Fibroblast of gingiva (primary cell): Measurements from ENCODE around the gene ANKRD7.
"Not testable (repeated sequence)": the region's sequence is repeated elsewhere in the genome, so short reads cannot be mapped to it uniquely, and the experiment has no call there.

Experiments
- DNase-seq: peaks from one replicate; pipeline ENCODE4 v3.0.0-alpha.2; 2011; ENCODE audit warnings: low read depth

ANKRD7 gene

DNA sequence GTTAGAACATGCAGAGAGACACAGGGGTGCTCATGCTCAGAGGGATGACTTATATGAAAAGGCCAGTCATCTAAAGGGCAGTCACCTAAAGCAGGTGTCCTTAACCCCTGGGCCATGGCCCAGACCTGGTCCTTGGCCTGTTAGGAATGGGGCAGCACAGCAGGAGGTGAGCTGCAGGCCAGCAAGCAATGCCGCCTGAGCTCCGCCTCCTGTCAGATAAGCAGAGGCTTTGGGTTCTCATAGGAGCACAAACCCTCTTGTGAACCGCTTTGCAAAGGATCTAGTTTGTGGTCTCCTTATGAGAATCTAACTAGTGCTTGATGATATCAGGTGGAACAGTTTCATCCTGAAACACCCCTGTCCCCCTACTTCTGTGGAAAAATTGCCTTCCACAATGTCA is 14.5 kb downstream of the ANKRD7 start:
- DNase-seq: no peak

DNA sequence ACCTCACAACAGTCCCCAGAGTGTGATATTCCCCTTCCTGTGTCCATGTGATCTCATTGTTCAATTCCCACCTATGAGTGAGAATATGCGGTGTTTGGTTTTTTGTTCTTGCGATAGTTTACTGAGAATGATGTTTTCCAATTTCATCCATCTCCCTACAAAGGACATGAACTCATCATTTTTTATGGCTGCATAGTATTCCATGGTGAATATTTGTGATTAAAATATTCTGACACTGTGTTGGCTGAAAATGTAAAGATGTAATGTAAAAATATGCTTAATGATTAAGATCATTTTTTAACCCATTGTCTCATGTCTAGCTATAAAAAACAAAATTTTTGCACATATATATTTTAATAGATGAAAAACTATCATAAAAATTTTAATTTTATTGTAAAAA is 15.8 kb downstream of the ANKRD7 start:
- DNase-seq: not testable (repeated sequence)

DNA sequence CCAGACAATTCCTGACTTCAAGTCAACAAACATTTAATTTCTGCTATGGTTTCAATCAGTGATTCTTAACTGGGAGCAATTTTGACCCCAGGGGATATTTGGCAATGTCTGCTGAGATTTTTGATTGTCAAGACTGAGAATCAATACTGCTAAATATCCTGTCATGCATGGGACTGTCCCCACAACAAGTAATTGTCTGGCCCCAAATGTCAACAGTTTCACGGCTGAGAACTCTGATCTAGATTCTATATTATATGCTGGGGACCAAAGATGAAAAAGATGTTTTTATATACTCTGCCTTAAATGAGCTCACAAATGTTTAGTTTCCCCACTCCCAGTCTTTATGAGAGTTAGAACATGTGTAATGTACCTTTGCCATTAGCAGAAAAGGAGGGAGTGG is 19.2 kb downstream of the ANKRD7 start:
- no peak for DNase-seq

DNA sequence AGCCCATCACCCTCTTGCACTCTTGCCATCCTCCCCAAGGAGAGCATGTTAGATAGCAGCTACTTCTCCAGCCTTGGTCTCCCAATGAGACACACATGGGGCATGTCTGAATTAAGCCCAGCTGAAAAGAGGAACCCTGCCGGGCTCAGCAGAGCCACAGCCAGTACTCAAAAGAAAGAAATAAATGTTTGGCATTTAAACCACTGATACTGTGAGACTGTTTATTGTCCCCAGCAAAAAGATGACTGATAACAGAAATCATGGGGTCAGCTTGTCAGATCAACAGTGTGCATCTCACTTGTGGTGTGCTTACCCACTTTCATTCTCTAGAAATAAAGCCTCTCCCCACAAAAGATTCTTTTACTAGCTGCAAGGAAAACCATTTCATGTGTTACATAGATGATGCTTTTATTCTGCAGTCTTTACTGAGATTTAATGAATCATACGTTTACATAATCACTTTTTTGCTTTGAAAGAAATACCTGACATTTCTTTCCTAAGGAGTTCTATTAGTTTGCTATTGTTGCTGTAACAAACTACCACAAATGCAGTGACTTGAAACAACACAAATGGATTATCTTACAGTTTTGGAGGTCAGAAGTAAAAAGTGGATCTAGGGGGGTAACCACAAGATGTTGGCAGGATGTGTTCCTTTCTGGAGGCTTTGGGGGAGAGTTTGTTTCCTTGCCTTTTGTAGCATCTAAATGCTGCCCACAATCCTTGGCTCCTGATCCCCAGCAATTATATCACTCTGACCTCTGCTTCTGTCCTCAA is 20.9 kb downstream of the ANKRD7 start:
- peak; percentile 66 for DNase-seq

DNA sequence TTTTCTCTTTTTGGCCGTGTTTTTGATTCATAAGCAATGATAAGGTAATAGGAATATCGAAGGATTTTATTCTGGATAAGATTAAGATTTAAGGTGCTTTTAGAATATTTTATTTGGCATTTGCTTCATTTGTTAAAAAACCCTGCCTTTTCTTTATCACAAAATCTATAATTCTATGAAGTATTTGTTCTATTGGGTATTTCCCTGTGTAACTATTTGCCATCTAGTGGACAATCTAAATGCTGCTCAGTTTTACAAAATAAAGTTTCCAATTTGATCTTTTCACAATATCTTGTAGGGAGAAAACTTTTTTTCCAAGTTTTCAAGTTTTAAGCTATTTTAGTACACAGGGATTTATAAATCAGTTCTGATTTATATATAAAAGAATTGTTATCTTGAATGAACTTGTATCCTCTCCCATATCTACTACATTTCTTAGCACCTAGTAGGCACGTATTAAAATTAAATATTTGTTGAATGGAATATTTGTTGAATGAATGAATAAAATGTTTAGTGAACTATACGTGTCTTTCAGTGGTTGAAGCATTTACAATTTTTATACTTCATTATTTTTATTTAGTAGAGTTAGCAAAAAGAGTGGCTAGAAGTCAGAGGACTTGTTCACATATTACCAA is 26.5 kb downstream of the ANKRD7 start:
- DNase-seq: no peak

DNA sequence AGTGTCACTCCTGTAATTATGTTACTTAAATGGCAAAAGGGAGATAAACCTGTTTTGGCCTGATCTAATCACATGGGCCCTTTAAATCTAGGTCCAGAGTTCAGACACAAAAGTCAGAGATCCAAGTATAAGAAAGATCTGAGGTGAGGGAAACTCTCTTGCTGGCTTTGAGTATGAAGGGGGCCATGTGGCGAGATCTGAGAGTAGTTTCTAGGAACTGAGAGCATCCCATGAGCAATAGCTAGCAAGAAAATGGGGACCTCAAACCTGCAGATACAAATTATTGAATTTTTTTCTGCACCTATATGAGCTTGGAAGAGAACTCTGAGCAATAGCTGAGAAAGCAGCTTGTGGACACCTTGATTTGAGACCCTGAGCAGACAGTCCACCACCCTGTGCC is 27.6 kb downstream of the ANKRD7 start:
- no peak for DNase-seq

DNA sequence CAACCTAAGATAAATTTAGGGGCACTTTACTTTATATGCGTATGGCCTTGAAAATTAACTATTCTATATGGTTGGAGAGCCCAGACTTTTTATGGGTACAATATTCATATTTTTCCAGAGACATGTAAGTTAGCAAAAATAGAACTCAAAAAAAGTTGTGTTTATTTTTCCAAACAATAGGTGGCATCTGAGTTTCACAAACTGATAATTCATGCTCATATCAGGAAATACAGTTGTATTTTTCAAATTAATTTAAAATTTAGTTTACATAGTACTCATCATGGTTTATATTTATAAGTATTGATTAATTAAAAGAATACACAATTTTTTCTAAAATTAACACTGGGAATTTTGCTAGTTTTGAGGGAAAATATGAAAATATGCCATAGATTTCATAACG is 34.6 kb downstream of the ANKRD7 start:
- no peak for DNase-seq

DNA sequence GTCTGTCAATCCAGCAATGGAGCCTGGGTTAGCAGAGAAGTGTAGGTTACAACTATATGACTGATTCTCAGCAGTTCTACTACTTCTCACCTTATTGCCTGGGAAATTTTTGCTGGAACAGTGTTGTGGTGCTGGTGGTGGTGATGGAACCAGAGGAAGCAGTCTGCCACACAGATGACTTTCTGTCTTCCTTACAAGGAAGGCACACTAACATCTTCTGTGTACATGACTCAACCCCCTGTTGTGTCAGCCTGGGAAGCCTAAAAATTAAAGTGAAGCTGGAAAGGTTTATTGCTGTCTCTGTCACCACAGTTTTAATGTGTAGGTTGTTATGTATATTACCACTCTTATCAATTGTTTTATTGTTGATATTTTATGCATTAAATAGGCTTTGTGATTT is 40.3 kb downstream of the ANKRD7 start:
- no peak for DNase-seq

DNA sequence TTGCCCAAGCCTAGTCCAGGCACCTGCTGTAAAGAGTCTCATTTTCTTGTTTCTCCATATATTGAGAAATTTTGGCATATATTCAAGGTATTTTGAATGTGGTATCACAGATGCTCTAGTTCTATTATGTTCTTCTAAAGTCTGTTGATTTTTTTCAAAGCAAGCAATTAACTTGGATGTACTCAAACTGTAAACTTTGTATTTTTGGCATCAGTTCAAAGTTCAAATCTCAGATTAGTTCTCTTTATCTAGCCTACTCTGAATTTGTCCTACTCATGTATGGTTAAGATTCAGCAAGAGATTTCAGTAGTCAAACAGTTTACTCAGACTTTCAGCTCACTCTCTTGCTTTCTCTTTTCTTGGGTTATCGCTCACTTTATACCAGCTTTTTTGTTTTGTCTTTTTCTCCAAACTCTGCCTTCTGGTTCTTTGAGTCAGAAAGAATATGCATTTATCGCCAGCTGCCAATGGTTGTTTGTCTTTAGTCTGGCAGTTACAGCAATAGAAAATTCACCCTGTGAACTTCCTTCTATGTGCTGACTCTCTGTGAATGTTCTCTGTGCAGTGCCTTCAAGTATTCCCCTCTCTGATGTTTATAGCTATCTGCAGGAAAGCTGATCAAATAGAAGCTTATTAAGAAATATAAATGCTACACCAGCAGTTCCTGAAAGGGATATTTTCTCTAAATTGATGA is 56.0 kb downstream of the ANKRD7 start:
- DNase-seq: no peak

DNA sequence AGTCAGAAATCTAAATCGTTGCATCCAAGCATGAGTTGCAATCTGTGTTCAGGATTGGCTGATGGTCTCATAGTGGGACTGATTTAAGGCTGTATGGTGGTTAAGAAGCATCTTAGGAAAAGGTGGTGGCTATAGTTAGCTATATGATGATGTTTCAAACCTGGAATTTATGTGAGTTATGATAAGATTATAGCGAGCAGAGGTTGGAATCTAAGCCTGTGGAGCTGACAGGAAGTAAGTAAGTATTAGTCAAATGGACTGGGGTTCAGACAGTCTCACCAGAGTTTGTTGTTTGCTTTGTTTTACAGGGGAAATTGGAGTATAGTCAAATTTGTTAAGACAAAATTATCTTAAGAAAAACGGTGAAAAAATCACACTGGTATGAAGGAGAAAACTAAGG is 56.7 kb downstream of the ANKRD7 start:
- no peak for DNase-seq

DNA sequence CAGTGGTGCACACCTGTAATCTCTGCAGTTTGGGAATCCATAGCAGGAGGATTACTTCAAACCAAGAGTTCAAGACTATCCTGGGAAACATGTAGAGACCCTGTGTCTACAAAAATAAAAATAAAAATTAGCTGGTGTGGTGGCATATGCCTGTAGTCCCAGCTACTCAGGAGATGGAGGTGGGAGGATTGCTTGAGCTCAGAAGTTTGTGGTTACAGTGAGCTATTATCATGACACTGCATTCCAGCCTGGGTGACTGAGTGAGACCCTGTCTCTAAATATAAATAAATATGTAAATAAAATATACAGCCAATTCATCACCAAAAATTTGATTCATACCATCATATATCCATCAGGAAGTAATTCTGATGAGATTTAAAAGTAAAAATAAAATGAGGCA is 60.9 kb downstream of the ANKRD7 start:
- no peak for DNase-seq

DNA sequence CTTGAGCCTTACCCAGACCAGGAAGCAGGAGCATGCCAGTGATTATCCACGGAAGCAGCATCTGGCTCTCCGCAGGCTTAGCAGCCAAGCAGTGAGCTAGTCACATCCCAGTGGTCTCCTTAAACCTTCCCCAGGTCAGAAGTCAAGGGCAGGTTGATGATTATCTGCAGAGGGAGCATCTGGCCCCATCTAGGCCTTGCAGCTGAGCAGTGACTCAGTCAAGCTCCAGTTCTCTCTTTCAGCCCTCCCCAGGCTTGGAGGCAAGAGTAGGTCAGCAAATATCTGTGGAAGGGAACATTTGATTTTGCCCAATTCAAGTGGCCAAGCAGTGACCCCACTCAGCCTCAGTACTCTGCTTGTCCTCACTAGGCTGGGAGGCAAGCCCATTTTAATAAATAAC is 61.6 kb downstream of the ANKRD7 start:
- DNase-seq: no peak

DNA sequence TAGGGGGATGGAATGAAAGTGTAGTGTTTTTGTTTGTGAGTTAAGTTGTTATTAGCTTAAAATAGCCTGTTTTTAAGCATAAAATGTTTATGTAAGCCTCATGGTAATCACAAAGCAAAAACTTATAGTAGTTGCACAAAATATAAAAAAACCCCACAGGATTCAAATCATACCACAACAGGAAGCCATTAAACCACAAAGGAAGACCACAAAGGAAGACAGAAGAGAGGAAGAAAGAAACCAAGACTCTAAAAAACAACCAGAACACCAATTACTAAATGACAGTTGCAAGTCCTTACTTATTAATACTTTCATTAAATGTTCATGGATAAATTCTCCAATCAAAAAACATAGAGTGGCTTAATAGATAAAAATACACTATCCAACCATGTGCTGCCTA is 63.6 kb downstream of the ANKRD7 start:
- no peak for DNase-seq

DNA sequence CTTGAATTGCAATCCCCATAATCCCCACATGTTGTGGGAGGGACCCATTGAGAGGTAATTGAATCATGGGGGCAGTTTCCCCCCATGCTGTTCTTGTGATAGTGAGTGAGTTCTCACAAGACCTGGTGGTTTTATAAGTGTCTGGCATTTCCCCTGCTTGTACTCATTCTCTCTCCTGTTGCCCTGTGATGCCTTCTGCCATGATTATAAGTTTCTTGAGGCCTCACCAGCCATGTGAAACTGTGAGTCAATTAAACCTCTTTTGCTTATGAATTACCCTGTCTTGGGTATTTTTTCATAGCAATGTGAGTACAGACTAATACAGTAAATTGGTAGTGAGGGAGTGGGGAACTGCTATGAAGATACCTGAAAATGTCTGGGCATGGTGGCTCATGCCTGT is 65.0 kb downstream of the ANKRD7 start:
- no peak for DNase-seq
